Loucy (cell line): ENCODE results near the gene RPS6KA2.

Experiments used
- H2AFZ ChIP-seq: fragments of 200-600 bp; sonication (generic); 2 replicates; pipeline ENCODE4 v1.6.0; 2016; ENCODE audit warnings: antibody characterized with exemption, mild to moderate bottlenecking, low read length, moderate library complexity
- H3F3A ChIP-seq: fragments of 200-600 bp; 2 replicates; pipeline ENCODE4 v1.6.0; 2016; ENCODE audit warnings: antibody characterized with exemption, low read depth, mild to moderate bottlenecking
- H3K27me3 ChIP-seq: fragments of 200-600 bp; sonication (generic); 2 replicates; pipeline ENCODE4 v1.6.1; 2014; ENCODE audit warnings: low read length, mild to moderate bottlenecking; ENCODE audit not compliant: insufficient read depth, poor library complexity, severe bottlenecking
- H3K36me3 ChIP-seq: fragments of 200-600 bp; sonication (generic); 2 replicates; pipeline ENCODE4 v1.6.1; 2016; ENCODE audit warnings: low read length; ENCODE audit not compliant: insufficient read depth
- H3K4me1 ChIP-seq: fragments of 200-600 bp; sonication (generic); 2 replicates; pipeline ENCODE4 v1.5.1; 2014; ENCODE audit warnings: low read length, mild to moderate bottlenecking; ENCODE audit not compliant: insufficient read depth, poor library complexity, severe bottlenecking
- H3K4me2 ChIP-seq: fragments of 200-600 bp; sonication (generic); 2 replicates; pipeline ENCODE4 v1.6.0; 2014; ENCODE audit warnings: antibody characterized with exemption, low read length, low read depth, mild to moderate bottlenecking; ENCODE audit not compliant: poor library complexity, severe bottlenecking
- H3K4me3 ChIP-seq: fragments of 200-600 bp; sonication (generic); 2 replicates; pipeline ENCODE4 v1.5.1; 2014; ENCODE audit warnings: low read length, mild to moderate bottlenecking, mixed read lengths; ENCODE audit not compliant: poor library complexity, severe bottlenecking
- H3K79me2 ChIP-seq: fragments of 200-600 bp; sonication (generic); 2 replicates; pipeline ENCODE4 v1.6.1; 2014; ENCODE audit warnings: low read length; ENCODE audit not compliant: insufficient read depth
- H3K9ac ChIP-seq: fragments of 200-600 bp; sonication (generic); 2 replicates; pipeline ENCODE4 v1.6.0; 2014; ENCODE audit warnings: mild to moderate bottlenecking, low read depth, low read length, moderate library complexity; ENCODE audit not compliant: poor library complexity, severe bottlenecking
- H3K9me2 ChIP-seq: fragments of 200-600 bp; sonication (generic); replicated peaks from 2 replicates; pipeline ENCODE4 v1.6.1; 2016; ENCODE audit warnings: low read depth, low read length, mixed read lengths
- H3K9me3 ChIP-seq: fragments of 200-600 bp; sonication (generic); 2 replicates; pipeline ENCODE4 v1.6.1; 2014; ENCODE audit warnings: mild to moderate bottlenecking, antibody characterized with exemption, low read length, low read depth; ENCODE audit not compliant: insufficient read depth
- H4K20me1 ChIP-seq: fragments of 200-600 bp; sonication (generic); 2 replicates; pipeline ENCODE4 v1.6.0; 2014; ENCODE audit warnings: antibody characterized with exemption, low read length, mild to moderate bottlenecking; ENCODE audit not compliant: insufficient read depth, poor library complexity, severe bottlenecking
- CTCF ChIP-seq: fragments of 200-600 bp; sonication (generic); conservative IDR thresholded peaks from 2 replicates; pipeline ENCODE4 v1.5.1; 2014; ENCODE audit warnings: mild to moderate bottlenecking, antibody characterized with exemption, low read length
- EZH2phosphoT487 ChIP-seq: fragments of 200-600 bp; IDR thresholded peaks from 2 replicates; pipeline ENCODE4 v1.6.1; 2018; ENCODE audit warnings: antibody characterized with exemption, mild to moderate bottlenecking, moderate library complexity, borderline replicate concordance

RPS6KA2 gene

DNA sequence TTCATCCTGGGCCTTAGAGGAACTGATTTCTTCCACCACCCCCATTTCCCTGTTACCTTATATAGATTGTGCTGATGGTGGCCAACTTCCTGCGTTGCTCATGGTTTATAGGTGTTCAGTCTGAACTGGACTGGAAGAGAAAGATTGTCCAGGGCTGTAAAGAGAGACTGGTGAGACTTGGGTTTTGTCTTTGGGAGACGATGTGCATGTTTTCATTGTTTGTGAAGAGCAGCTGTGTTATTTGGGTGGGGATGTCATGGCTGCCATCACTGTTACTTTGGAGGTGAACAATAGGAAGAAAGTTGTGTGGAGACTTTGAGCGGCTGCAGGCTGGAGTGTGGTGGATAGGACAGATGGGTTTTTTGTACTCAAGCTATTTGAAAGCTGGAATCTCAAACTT lies 228.7 kb downstream of the RPS6KA2 start:
- H3K9me3 ChIP-seq: no peaks in the 10 kb centered on the region
- H3K9ac ChIP-seq: no peak overlapping the region
- no peaks in the 10 kb centered on the region for H3F3A ChIP-seq
- H2AFZ ChIP-seq: no peak overlapping the region
- H3K79me2 ChIP-seq: no peaks in the 10 kb centered on the region
- no peaks in the 10 kb centered on the region for H4K20me1 ChIP-seq
- no peak overlapping the region for H3K4me3 ChIP-seq
- peaks cover 4% of the 10 kb centered on the region for H3K4me1 ChIP-seq
- TF ChIP-seq CTCF (no peak), EZH2phosphoT487 (no peak)
- H3K27me3 ChIP-seq: no peaks in the 10 kb centered on the region
- no peaks in the 10 kb centered on the region for H3K9me2 ChIP-seq
- no peaks in the 10 kb centered on the region for H3K36me3 ChIP-seq
- no peak overlapping the region for H3K4me2 ChIP-seq

- H3K36me3 ChIP-seq: no peaks in the 10 kb centered on the region
- H3K4me1 ChIP-seq: peaks cover 4% of the 10 kb centered on the region
- H3K4me2 ChIP-seq: no peak overlapping the region
- H2AFZ ChIP-seq: no peak overlapping the region
- no peaks in the 10 kb centered on the region for H3F3A ChIP-seq
- no peaks in the 10 kb centered on the region for H3K9me2 ChIP-seq
- TF ChIP-seq CTCF: no peak
- TF ChIP-seq EZH2phosphoT487: no peak
- H3K27me3 ChIP-seq: no peaks in the 10 kb centered on the region
- H4K20me1 ChIP-seq: no peaks in the 10 kb centered on the region
- H3K9me3 ChIP-seq: no peaks in the 10 kb centered on the region
- H3K4me3 ChIP-seq: no peak overlapping the region
- H3K9ac ChIP-seq: no peak overlapping the region
- no peaks in the 10 kb centered on the region for H3K79me2 ChIP-seq
Observed at GRCh38 chr6:166397849-166398248, 229.2 kb downstream of the RPS6KA2 start.

- no peak overlapping the region for H3K9ac ChIP-seq
- no peak overlapping the region for H2AFZ ChIP-seq
- H3K4me1 ChIP-seq: no peaks in the 10 kb centered on the region
- no peaks in the 10 kb centered on the region for H3K79me2 ChIP-seq
- no peak overlapping the region for H3K4me3 ChIP-seq
- no peaks in the 10 kb centered on the region for H3K9me2 ChIP-seq
- no peaks in the 10 kb centered on the region for H4K20me1 ChIP-seq
- no peaks in the 10 kb centered on the region for H3F3A ChIP-seq
- no peaks in the 10 kb centered on the region for H3K27me3 ChIP-seq
- H3K9me3 ChIP-seq: no peaks in the 10 kb centered on the region
- no peak overlapping the region for H3K4me2 ChIP-seq
- H3K36me3 ChIP-seq: no peaks in the 10 kb centered on the region
- TF ChIP-seq CTCF (no peak), EZH2phosphoT487 (no peak)
Observed at GRCh38 chr6:166395778-166396177, 231.3 kb downstream of the RPS6KA2 start.
